Ishikawa (cell line): ENCODE measurements around the gene GLRA1.

Source experiments
- CEBPB ChIP-seq: IDR thresholded peaks from 2 replicates; pipeline ENCODE4 v1.6.1; 2012
- CREB1 ChIP-seq: IDR thresholded peaks from 2 replicates; pipeline ENCODE4 v1.6.1; 2012; ENCODE audit warnings: low read depth
- EGR1 ChIP-seq: IDR thresholded peaks from 2 replicates; pipeline ENCODE4 v1.6.1; 2012
- EP300 ChIP-seq: IDR thresholded peaks from 2 replicates; pipeline ENCODE4 v1.6.1; 2012; ENCODE audit warnings: borderline replicate concordance
- RAD21 ChIP-seq: IDR thresholded peaks from 2 replicates; pipeline ENCODE4 v1.6.1; 2012; ENCODE audit warnings: low read depth
- REST ChIP-seq: IDR thresholded peaks from 2 replicates; pipeline ENCODE4 v1.6.1; 2012; ENCODE audit warnings: low read depth, mild to moderate bottlenecking
- TAF1 ChIP-seq: IDR thresholded peaks from 2 replicates; pipeline ENCODE4 v1.6.1; 2012; ENCODE audit warnings: low read depth, mild to moderate bottlenecking
- TCF12 ChIP-seq: IDR thresholded peaks from 2 replicates; pipeline ENCODE4 v1.6.1; 2012; ENCODE audit warnings: low read depth
- USF1 ChIP-seq: IDR thresholded peaks from 2 replicates; pipeline ENCODE4 v1.6.1; 2012
- YY1 ChIP-seq: IDR thresholded peaks from 2 replicates; pipeline ENCODE4 v1.6.1; 2012; ENCODE audit warnings: low read depth

- TF ChIP-seq REST (no peak), RAD21 (no peak), EP300 (no peak), TAF1 (no peak), YY1 (no peak), CEBPB (no peak), EGR1 (no peak), TCF12 (no peak), CREB1 (no peak), USF1 (no peak)
These were observed 104.8 kb downstream of the GLRA1 start for GRCh38 chr5:151819830-151820229.
